ENCODE measurements around the gene VWA8. TPM values are rescaled to one million over a fixed set of nuclear protein-coding genes. Genes with fewer than 3 reads are reported as not detected.

Gene VWA8
- total and polyA plus RNA-seq, 2 of the 8 experiments (the other 6 are each of a cell fraction or from before 2014, with no cell fraction given): 5.9 to 19.6 TPM

DNA sequence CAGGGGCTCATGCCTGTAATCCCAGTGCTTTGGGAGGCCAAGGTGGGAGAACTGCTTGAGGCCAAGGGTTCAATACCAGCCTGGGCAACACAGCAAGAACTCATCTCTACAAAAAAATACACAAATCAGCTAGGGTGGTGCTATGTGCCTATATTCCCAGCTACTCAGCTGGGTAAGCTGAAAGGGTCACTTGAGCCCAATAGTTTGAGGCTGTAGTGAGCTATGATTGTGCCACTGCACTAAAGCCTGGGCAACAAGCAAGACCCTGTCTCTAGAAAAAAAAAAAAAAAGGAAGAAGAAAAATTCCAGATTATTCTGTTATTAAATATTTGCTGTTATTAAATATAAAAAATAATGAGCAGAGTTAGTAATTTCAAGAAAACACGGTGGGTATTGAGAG lies 372.5 kb downstream of the VWA8 start (continued):
- TF ChIP-seq, protein P1, sequence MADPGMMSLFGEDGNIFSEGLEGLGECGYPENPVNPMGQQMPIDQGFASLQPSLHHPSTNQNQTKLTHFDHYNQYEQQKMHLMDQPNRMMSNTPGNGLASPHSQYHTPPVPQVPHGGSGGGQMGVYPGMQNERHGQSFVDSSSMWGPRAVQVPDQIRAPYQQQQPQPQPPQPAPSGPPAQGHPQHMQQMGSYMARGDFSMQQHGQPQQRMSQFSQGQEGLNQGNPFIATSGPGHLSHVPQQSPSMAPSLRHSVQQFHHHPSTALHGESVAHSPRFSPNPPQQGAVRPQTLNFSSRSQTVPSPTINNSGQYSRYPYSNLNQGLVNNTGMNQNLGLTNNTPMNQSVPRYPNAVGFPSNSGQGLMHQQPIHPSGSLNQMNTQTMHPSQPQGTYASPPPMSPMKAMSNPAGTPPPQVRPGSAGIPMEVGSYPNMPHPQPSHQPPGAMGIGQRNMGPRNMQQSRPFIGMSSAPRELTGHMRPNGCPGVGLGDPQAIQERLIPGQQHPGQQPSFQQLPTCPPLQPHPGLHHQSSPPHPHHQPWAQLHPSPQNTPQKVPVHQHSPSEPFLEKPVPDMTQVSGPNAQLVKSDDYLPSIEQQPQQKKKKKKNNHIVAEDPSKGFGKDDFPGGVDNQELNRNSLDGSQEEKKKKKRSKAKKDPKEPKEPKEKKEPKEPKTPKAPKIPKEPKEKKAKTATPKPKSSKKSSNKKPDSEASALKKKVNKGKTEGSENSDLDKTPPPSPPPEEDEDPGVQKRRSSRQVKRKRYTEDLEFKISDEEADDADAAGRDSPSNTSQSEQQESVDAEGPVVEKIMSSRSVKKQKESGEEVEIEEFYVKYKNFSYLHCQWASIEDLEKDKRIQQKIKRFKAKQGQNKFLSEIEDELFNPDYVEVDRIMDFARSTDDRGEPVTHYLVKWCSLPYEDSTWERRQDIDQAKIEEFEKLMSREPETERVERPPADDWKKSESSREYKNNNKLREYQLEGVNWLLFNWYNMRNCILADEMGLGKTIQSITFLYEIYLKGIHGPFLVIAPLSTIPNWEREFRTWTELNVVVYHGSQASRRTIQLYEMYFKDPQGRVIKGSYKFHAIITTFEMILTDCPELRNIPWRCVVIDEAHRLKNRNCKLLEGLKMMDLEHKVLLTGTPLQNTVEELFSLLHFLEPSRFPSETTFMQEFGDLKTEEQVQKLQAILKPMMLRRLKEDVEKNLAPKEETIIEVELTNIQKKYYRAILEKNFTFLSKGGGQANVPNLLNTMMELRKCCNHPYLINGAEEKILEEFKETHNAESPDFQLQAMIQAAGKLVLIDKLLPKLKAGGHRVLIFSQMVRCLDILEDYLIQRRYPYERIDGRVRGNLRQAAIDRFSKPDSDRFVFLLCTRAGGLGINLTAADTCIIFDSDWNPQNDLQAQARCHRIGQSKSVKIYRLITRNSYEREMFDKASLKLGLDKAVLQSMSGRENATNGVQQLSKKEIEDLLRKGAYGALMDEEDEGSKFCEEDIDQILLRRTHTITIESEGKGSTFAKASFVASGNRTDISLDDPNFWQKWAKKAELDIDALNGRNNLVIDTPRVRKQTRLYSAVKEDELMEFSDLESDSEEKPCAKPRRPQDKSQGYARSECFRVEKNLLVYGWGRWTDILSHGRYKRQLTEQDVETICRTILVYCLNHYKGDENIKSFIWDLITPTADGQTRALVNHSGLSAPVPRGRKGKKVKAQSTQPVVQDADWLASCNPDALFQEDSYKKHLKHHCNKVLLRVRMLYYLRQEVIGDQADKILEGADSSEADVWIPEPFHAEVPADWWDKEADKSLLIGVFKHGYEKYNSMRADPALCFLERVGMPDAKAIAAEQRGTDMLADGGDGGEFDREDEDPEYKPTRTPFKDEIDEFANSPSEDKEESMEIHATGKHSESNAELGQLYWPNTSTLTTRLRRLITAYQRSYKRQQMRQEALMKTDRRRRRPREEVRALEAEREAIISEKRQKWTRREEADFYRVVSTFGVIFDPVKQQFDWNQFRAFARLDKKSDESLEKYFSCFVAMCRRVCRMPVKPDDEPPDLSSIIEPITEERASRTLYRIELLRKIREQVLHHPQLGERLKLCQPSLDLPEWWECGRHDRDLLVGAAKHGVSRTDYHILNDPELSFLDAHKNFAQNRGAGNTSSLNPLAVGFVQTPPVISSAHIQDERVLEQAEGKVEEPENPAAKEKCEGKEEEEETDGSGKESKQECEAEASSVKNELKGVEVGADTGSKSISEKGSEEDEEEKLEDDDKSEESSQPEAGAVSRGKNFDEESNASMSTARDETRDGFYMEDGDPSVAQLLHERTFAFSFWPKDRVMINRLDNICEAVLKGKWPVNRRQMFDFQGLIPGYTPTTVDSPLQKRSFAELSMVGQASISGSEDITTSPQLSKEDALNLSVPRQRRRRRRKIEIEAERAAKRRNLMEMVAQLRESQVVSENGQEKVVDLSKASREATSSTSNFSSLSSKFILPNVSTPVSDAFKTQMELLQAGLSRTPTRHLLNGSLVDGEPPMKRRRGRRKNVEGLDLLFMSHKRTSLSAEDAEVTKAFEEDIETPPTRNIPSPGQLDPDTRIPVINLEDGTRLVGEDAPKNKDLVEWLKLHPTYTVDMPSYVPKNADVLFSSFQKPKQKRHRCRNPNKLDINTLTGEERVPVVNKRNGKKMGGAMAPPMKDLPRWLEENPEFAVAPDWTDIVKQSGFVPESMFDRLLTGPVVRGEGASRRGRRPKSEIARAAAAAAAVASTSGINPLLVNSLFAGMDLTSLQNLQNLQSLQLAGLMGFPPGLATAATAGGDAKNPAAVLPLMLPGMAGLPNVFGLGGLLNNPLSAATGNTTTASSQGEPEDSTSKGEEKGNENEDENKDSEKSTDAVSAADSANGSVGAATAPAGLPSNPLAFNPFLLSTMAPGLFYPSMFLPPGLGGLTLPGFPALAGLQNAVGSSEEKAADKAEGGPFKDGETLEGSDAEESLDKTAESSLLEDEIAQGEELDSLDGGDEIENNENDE (IDR thresholded peaks at IDR 0.05; ENCODE audit: insufficient replicate concordance, low read length): no peak
